Right atrium auricular region (tissue), 2 donors: Measurements from ENCODE around the gene SLC12A8. TPM values are rescaled to one million over a fixed set of nuclear protein-coding genes. Genes with fewer than 3 reads are reported as not detected.

ENCODE experiments used
- DNase-seq: peaks from one replicate; pipeline ENCODE4 v3.0.0-alpha.2; 2019; ENCODE audit warnings: low spot score
- H3K27ac ChIP-seq, 2 donors: fragments of 200-600 bp; sonication (generic); 1 replicate in 1 of 2; 2 replicates in 1 of 2; pipeline ENCODE4 v1.5.1; 2016 to 2019
- H3K27me3 ChIP-seq, 2 donors: fragments of 200-600 bp; sonication (generic); one replicate each; pipeline versions ENCODE4 v1.5.1 to v1.6.0; 2017 to 2019
- H3K36me3 ChIP-seq: fragments of 200-600 bp; sonication (generic); one replicate; pipeline ENCODE4 v1.5.1; 2016
- H3K4me1 ChIP-seq, 2 donors: fragments of 200-600 bp; sonication (generic); one replicate each; pipeline versions ENCODE4 v1.5.1 to v1.6.0; 2017 to 2019
- H3K4me3 ChIP-seq, 2 donors: fragments of 200-600 bp; sonication (generic); 1 replicate in 1 of 2; 2 replicates in 1 of 2; pipeline ENCODE4 v1.5.1; 2017 to 2019; ENCODE audit warnings: mild to moderate bottlenecking in 1 of 2, moderate library complexity in 1 of 2
- H3K9me3 ChIP-seq, 2 donors: fragments of 200-600 bp; sonication (generic); one replicate each; pipeline ENCODE4 v1.5.1; 2019
- total RNA-seq, 2 donors: library from RNA; depleted of rRNA; stranded (reverse); fragments of >200 nt; gene quantifications; one replicate each; pipeline ENCODE4 v1.1.0, GENCODE V29; 2016
- TF ChIP-seq, protein P1 (sequence below), 2 donors: fragments of 200-600 bp; sonication (generic); IDR thresholded peaks; one replicate each; pipeline ENCODE4 v1.5.1; 2019; ENCODE audit warnings: antibody characterized with exemption in 2 of 2

SLC12A8 gene
- total RNA-seq, 2 donors from 2014 or later: 1.1 to 1.9 TPM

DNA sequence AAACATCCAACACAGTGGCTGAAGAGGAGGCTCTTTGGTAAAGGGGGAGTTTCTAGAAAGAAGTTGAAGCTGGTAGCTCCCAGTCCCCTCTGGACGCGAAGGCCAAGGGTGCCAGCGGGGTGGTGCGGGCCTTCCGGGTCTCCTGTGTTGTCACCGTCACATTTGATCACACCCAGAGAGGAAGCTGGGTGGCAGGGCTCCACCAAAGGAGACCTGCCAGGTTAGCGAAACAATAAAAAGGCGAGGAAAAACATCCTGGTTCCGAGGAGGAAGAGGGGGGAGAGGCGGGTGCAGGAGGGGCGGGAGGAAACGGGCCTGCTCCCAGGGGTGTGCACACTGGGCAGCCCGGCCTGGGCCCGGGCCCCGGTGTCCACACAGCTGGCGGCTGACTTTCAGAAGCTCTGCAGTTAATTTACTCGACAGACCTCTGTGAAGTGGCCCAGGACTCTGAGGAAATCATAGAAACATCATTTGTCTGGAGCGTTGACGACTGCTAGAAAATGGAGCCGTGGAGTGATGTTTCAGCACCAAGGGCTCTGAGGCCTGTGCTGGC, 168.9 kb downstream of the SLC12A8 start:
- peak overlapping the region; percentile 74 to 92 for H3K27ac ChIP-seq
- peak overlapping the region in 1 of 2 donors; percentile 18 for H3K4me3 ChIP-seq
- no peaks in the 10 kb centered on the region for H3K27me3 ChIP-seq
- peaks cover 0 to 99% of the 10 kb centered on the region in 2 donors for H3K4me1 ChIP-seq
- no peaks in the 10 kb centered on the region for H3K9me3 ChIP-seq
- TF ChIP-seq, protein P1, sequence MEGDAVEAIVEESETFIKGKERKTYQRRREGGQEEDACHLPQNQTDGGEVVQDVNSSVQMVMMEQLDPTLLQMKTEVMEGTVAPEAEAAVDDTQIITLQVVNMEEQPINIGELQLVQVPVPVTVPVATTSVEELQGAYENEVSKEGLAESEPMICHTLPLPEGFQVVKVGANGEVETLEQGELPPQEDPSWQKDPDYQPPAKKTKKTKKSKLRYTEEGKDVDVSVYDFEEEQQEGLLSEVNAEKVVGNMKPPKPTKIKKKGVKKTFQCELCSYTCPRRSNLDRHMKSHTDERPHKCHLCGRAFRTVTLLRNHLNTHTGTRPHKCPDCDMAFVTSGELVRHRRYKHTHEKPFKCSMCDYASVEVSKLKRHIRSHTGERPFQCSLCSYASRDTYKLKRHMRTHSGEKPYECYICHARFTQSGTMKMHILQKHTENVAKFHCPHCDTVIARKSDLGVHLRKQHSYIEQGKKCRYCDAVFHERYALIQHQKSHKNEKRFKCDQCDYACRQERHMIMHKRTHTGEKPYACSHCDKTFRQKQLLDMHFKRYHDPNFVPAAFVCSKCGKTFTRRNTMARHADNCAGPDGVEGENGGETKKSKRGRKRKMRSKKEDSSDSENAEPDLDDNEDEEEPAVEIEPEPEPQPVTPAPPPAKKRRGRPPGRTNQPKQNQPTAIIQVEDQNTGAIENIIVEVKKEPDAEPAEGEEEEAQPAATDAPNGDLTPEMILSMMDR (IDR thresholded peaks at IDR 0.05): no peak
- peaks cover 9% of the 10 kb centered on the region for H3K36me3 ChIP-seq
- DNase-seq: no peak

DNA sequence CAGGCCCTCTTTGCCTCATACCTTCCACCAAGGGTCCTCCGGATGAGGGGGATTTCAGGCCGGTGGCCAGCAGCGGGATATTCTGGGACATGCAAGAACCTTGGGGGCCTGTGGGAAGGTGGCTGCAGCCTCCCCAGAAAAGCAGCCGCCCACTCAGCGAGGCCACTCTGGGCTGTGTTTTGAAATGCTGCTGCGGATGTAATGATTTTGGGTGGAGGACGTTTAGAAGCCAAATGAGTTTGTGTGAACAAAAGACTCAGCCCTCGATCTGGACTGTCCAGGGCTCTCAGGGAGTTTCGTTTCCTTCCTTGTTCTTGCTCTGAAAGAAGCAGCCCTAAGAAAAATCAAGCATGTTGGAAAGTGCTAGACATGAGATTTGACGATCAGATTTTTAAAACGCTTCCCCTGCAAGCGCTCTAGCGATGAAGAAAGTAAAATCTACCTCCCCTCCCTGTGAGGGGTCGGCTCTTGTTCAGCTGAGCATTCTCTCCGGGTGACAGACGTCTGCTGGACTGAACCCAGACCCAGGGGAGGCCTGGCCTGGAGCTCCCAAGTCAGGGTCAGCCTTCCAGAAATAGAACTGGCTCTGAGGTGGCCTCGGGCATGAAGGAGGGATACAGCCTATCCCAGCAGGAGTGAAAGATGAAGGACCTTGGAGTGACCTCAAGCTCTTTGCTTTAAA, 169.7 kb downstream of the SLC12A8 start:
- peak overlapping the region in 1 of 2 donors; percentile 18 for H3K4me3 ChIP-seq
- H3K27me3 ChIP-seq: no peaks in the 10 kb centered on the region
- TF ChIP-seq, protein P1 (IDR thresholded peaks at IDR 0.05): no peak
- H3K36me3 ChIP-seq: peaks cover 9% of the 10 kb centered on the region
- H3K27ac ChIP-seq: peak overlapping the region; percentile 74 to 92
- no peaks in the 10 kb centered on the region for H3K9me3 ChIP-seq
- peak; percentile 82 for DNase-seq
- H3K4me1 ChIP-seq: peaks cover 0 to 99% of the 10 kb centered on the region in 2 donors

DNA sequence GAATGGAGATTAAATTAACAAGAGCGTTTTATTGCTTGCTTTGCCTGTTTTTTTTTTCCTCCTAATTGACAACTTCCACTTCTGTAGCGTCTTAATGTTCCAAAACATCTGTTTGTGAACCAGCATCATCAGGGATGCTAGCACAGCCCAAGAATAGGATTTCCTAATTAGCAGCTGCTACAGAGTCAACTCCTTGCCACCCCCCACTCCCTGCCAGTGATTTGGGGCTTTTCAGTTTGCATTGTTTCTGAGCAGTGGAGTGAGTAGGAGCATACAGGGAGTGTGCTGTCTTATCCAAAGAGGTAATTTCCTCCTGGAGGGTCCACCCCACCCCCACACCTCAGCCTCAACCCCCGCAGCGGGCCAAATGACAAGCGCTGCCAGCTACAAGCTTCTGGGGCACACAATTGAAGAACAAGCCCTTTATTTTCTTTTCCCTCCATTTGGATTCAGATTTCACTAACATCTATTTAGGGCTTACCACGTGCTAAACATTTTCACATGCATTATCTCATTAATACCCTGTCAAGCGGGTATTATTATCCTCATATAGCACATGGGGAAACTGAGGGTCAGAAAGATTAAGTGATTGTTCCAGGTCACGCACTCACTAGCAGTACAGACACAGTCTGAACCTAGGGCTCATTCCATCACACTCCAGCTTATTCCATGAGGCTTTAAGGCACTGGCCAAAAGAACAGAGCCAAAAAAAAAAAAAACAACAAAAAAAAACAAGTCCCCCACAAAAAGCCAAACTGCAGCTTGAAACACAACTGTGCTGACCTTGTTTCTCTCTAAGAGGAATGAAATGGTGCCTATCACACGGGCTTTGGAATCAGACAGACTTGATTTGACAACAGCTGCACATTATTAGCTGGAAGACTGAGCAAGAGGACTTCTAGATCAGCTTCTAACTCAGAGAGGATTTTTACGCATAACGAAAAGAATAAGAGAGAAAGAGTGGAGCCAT, 173.1 kb downstream of the SLC12A8 start:
- Histone ChIP-seq H3K27ac (peak overlapping the region; percentile 73 to 92), H3K4me3 (no peak overlapping the region), H3K4me1 (peaks cover 0 to 74% of the 10 kb centered on the region in 2 donors), H3K9me3 (peaks cover 0 to 5% of the 10 kb centered on the region in 2 donors), H3K36me3 (no peaks in the 10 kb centered on the region), H3K27me3 (no peaks in the 10 kb centered on the region)
- no peak for DNase-seq
- TF ChIP-seq, protein P1 (IDR thresholded peaks at IDR 0.05): no peak

DNA sequence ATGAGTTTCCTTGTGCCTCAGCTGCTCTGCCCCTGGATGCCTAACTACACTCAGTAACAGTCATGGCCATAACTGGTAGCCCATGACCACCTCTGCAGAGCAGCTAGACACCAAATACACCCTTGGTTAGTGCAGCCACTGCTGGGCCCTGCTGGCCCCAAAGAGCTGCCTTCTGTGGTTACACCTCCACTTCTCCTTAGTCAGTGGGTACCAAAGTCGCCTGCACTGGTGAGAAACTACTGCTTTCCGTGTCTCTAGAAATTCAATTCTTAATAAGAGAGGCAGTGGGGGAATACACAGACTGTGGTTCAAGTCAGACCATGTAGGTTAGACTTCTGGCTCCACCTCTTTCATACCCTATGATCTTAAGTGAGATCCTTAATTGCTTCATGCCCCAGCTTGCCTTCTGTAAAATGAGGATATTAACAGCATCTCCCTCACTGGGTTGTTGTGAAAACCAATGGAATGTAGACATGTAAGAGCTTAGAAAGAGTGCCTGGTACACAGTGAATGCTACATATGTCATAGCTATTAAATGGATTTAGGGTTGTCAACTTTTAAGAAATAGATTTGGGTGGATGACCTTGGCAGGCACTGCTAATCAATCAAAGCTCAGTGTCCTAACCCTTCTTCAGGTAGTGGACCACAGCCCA, 174.9 kb downstream of the SLC12A8 start:
- Histone ChIP-seq H3K9me3 (peaks cover 0 to 5% of the 10 kb centered on the region in 2 donors), H3K27ac (peak overlapping the region in 1 of 2 donors; percentile 92), H3K27me3 (no peaks in the 10 kb centered on the region), H3K36me3 (no peaks in the 10 kb centered on the region), H3K4me1 (peaks cover 0 to 68% of the 10 kb centered on the region in 2 donors), H3K4me3 (no peak overlapping the region)
- TF ChIP-seq, protein P1 (IDR thresholded peaks at IDR 0.05): no peak
- no peak for DNase-seq

DNA sequence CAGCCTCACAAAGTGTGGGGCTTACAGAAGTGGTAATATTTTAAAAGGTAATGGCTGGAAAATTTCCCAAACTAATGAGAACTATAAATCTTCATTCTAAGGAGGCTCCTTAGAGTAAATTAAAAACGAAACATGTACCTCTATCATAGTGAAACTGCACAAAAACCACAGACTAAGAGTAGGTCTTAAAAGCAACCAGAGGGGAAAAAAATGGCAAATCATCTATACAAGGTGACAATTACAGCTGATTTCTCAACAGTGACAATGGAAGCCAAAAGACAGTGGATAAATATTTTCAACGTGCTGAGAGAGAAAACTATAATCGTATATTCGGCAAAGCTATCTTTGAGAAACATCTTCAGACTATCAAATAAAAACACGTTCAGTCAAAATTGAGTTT, 177.3 kb downstream of the SLC12A8 start:
- H3K27ac ChIP-seq: no peak overlapping the region
- H3K4me3 ChIP-seq: no peak overlapping the region
- no peak for DNase-seq
- H3K27me3 ChIP-seq: no peaks in the 10 kb centered on the region
- H3K36me3 ChIP-seq: no peaks in the 10 kb centered on the region
- H3K4me1 ChIP-seq: peaks cover 0 to 58% of the 10 kb centered on the region in 2 donors
- H3K9me3 ChIP-seq: peaks cover 0 to 5% of the 10 kb centered on the region in 2 donors
- TF ChIP-seq, protein P1 (IDR thresholded peaks at IDR 0.05): no peak
